IMR-90 (cell line): ENCODE data around the gene CCNK. TPM values are rescaled to one million over a fixed set of nuclear protein-coding genes. Genes with fewer than 3 reads are reported as not detected.

Experiments
- ATAC-seq: fragments of 200-7000 bp; cut with Tn5 transposase; 2 replicates; pipeline ENCODE4 v1.9.1; 2020; ENCODE audit warnings: low read depth, mild to moderate bottlenecking, moderate library complexity
- BruUV-seq: library from RNA; stranded (reverse); fragments of 400-500 nt; replicated peaks from 2 replicates; lab custom pipeline; 2021; lab: Mats Ljungman, UMichigan
- CTCF ChIA-PET: fragments of 300-600 bp; formaldehyde crosslinking; extraction: SDS; loops from one replicate; lab custom pipeline; 2021; ENCODE audit warnings: antibody characterized with exemption; lab: Yijun Ruan, JAX
- POLR2A ChIA-PET: fragments of 300-600 bp; sonication (Branson Sonifier 250); formaldehyde crosslinking; loops from one replicate; lab custom pipeline; 2022; ENCODE audit warnings: antibody characterized with exemption; ENCODE audit not compliant: unreplicated experiment; lab: Charles Lee
- DNase-seq: peaks from one replicate; pipeline ENCODE4 v3.0.0; 2013
- H2AFZ ChIP-seq: replicated peaks from 2 replicates; pipeline ENCODE3; 2013; ENCODE audit warnings: low read length, mild to moderate bottlenecking; ENCODE audit not compliant: poor library complexity
- H2AK5ac ChIP-seq: 2 replicates; pipeline ENCODE4 v1.6.1; 2013; ENCODE audit warnings: low read depth, low read length, inconsistent platforms
- H2AK9ac ChIP-seq: replicated peaks from 2 replicates; pipeline ENCODE3; 2013; ENCODE audit warnings: mild to moderate bottlenecking, low read depth, low read length, moderate library complexity; ENCODE audit not compliant: poor library complexity
- H2BK120ac ChIP-seq: 2 replicates; pipeline ENCODE4 v1.6.1; 2013; ENCODE audit warnings: low read depth, low read length, inconsistent platforms
- H2BK15ac ChIP-seq: 3 replicates; pipeline ENCODE4 v1.6.1; 2013; ENCODE audit warnings: low read depth, low read length, inconsistent platforms
- H2BK20ac ChIP-seq: 2 replicates; pipeline ENCODE4 v1.6.1; 2013; ENCODE audit warnings: low read depth, mild to moderate bottlenecking, inconsistent platforms, low read length, moderate library complexity
- H2BK5ac ChIP-seq: 2 replicates; pipeline ENCODE4 v1.6.1; 2013; ENCODE audit warnings: mild to moderate bottlenecking, low read depth, low read length, inconsistent platforms; ENCODE audit not compliant: poor library complexity, severe bottlenecking
- H3K14ac ChIP-seq: replicated peaks from 2 replicates; pipeline ENCODE4 v1.6.1; 2013; ENCODE audit warnings: low read depth, low read length, inconsistent platforms
- H3K18ac ChIP-seq: 2 replicates; pipeline ENCODE4 v1.6.1; 2013; ENCODE audit warnings: low read depth, low read length, control low read depth
- H3K23ac ChIP-seq: 2 replicates; pipeline ENCODE4 v1.6.1; 2013; ENCODE audit warnings: low read depth, low read length, inconsistent platforms
- H3K27ac ChIP-seq: 2 replicates; pipeline ENCODE4 v1.5.1; 2013; ENCODE audit warnings: mild to moderate bottlenecking, control low read depth, low read length; ENCODE audit not compliant: insufficient read depth
- H3K27me3 ChIP-seq: 2 replicates; pipeline ENCODE4 v1.6.1; 2013; ENCODE audit warnings: low read length; ENCODE audit not compliant: control insufficient read depth, insufficient read depth
- H3K36me3 ChIP-seq: 2 replicates; pipeline ENCODE4 v1.6.1; 2013; ENCODE audit warnings: low read length, mixed read lengths; ENCODE audit not compliant: control insufficient read depth, insufficient read depth
- H3K4ac ChIP-seq: 2 replicates; pipeline ENCODE4 v1.6.1; 2013; ENCODE audit warnings: low read depth, low read length, inconsistent platforms
- H3K4me1 ChIP-seq: 2 replicates; pipeline ENCODE4 v1.6.1; 2013; ENCODE audit warnings: low read length, mixed read lengths; ENCODE audit not compliant: control insufficient read depth, insufficient read depth
- H3K4me2 ChIP-seq: 2 replicates; pipeline ENCODE4 v1.6.1; 2013; ENCODE audit warnings: low read depth, mild to moderate bottlenecking, control low read depth, low read length, moderate library complexity
- H3K4me3 ChIP-seq: 2 replicates; pipeline ENCODE4 v1.5.1; 2013; ENCODE audit warnings: low read depth, mild to moderate bottlenecking, control low read depth, low read length, moderate library complexity; ENCODE audit not compliant: insufficient read depth
- H3K56ac ChIP-seq: 2 replicates; pipeline ENCODE4 v1.6.1; 2013; ENCODE audit warnings: low read length, inconsistent platforms; ENCODE audit not compliant: insufficient read depth; ENCODE audit errors: extremely low read depth
- H3K79me1 ChIP-seq, 2 experiments: 2 replicates each; pipeline ENCODE4 v1.6.1; 2013; ENCODE audit warnings: low read length in 2 of 2, inconsistent platforms in 1 of 2, low read depth in 1 of 2
- H3K9ac ChIP-seq: 2 replicates; pipeline ENCODE4 v1.6.1; 2013; ENCODE audit warnings: low read depth, low read length, control low read depth
- H3K9me1 ChIP-seq: 2 replicates; pipeline ENCODE4 v1.6.1; 2013; ENCODE audit warnings: low read length, inconsistent platforms; ENCODE audit not compliant: insufficient read depth
- H3K9me3 ChIP-seq: 2 replicates; pipeline ENCODE4 v1.6.1; 2013; ENCODE audit warnings: low read length; ENCODE audit not compliant: control insufficient read depth, insufficient read depth
- H4K20me1 ChIP-seq: 2 replicates; pipeline ENCODE4 v1.6.1; 2013; ENCODE audit warnings: low read length, inconsistent platforms; ENCODE audit not compliant: insufficient read depth
- H4K5ac ChIP-seq: 2 replicates; pipeline ENCODE4 v1.6.1; 2013; ENCODE audit warnings: mild to moderate bottlenecking, low read depth, low read length, control low read depth
- H4K8ac ChIP-seq, 2 experiments: 2 replicates each; pipeline ENCODE4 v1.6.1; 2013; ENCODE audit warnings: low read depth in 2 of 2, low read length in 2 of 2, control low read depth in 1 of 2, inconsistent platforms in 1 of 2
- H4K91ac ChIP-seq: 2 replicates; pipeline ENCODE4 v1.6.1; 2013; ENCODE audit warnings: low read depth, low read length, inconsistent platforms; ENCODE audit not compliant: insufficient read depth
- FOS ChIP-seq: fragments of 150-350 bp; IDR thresholded peaks from 2 replicates; pipeline ENCODE4 v1.6.1; 2016; ENCODE audit warnings: low read depth, low read length
- POLR2A ChIP-seq: IDR thresholded peaks from 2 replicates; pipeline ENCODE4 v1.6.1; 2012; ENCODE audit warnings: mild to moderate bottlenecking, low read depth, low read length
- RAD21 ChIP-seq: IDR thresholded peaks from 2 replicates; pipeline ENCODE4 v1.6.1; 2012; ENCODE audit warnings: low read length, improper control_type of control experiment
- RCOR1 ChIP-seq: IDR thresholded peaks from 2 replicates; pipeline ENCODE4 v1.6.1; 2012; ENCODE audit warnings: mild to moderate bottlenecking, low read length, improper control_type of control experiment; ENCODE audit not compliant: insufficient replicate concordance
- SMC3 ChIP-seq: fragments of 150-350 bp; IDR thresholded peaks from 2 replicates; pipeline ENCODE4 v1.6.1; 2016; ENCODE audit warnings: low read depth, mild to moderate bottlenecking, antibody characterized with exemption, low read length, moderate library complexity
- WGBS, 2 experiments: methylation state at CpG; one replicate each; pipeline versions ENCODE4 v1.1.5 to v1.1.7; 2013; ENCODE audit warnings: missing lambda C conversion rate in 2 of 2; ENCODE audit not compliant: insufficient read length in 1 of 2; ENCODE audit errors: extremely low coverage in 2 of 2; 5-methylcytosine and 5-hydroxymethylcytosine counted together
- dilution Hi-C: fragments of 300-500 bp; cut with HindIII; formaldehyde crosslinking; loops from one replicate; pipeline ENCODE4 v1.14.3; 2018; ENCODE audit warnings: low sequenced_read_pairs; ENCODE audit not compliant: unreplicated experiment
- in situ Hi-C: fragments of 300-500 bp; cut with MboI; formaldehyde crosslinking; loops from 3 replicates; pipeline ENCODE4 v1.14.3; 2019; ENCODE audit warnings: low sequenced_read_pairs, inconsistent platforms, mixed read lengths
- intact Hi-C: fragments of 100-400 bp; cut with micrococcal nuclease; formaldehyde crosslinking; loops from 2 replicates; pipeline ENCODE4 v1.10.0; 2022
- polyA plus RNA-seq, 3 experiments: library from polyadenylated mRNA; depleted of rRNA; stranded (reverse); fragments of >200 nt; gene quantifications; 2 replicates each; pipeline ENCODE4 v1.2.3, GENCODE V29; 2012; ENCODE audit warnings: low replicate concordance in 1 of 3
- total RNA-seq: library from RNA; depleted of rRNA; stranded (reverse); fragments of >200 nt; gene quantifications from 2 replicates; pipeline ENCODE4 v1.2.3, GENCODE V29; 2012
- TF ChIP-seq, protein P1 (sequence below): fragments of 150-350 bp; IDR thresholded peaks from 2 replicates; pipeline ENCODE4 v1.6.1; 2016; ENCODE audit warnings: low read depth, mild to moderate bottlenecking, low read length, moderate library complexity, borderline replicate concordance
- TF ChIP-seq, protein P2 (sequence below): fragments of 150-350 bp; IDR thresholded peaks from 2 replicates; pipeline ENCODE4 v1.6.1; 2017; ENCODE audit warnings: mild to moderate bottlenecking, antibody characterized with exemption, low read length, low read depth

Gene CCNK
- total and polyA plus RNA-seq, 2 of the 4 experiments (the other 2 are of a cell fraction), result 18.8 to 38.3 TPM

DNA sequence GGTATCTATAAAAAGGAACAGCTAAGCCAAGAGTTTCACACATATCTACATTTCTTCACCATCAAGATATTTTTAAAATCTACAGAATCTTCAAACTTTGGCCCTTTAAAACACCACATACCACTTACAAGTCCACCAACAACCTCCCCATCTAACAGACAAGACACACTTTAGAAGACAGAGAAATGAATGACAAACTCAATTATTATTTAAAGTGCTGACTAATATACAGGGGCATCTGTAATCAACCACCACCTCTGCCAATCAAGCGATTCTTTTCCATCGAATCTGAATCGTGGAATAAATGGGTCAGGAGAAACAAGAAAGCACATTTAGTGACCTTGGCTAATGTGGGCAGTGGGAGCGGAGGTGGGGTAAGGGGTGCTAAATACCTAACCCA lies 8.3 kb upstream of the CCNK start:
- WGBS, 2 experiments, result no CpG with 5 or more reads among the region's 4 CpGs
- POLR2A ChIA-PET, result no interaction called here
- Histone ChIP-seq H2BK20ac (no peak overlapping the region), H3K79me1 (peaks cover 40 to 78% of the 10 kb centered on the region in 2 experiments), H3K18ac (no peak overlapping the region), H3K27ac (no peak overlapping the region), H3K27me3 (no peaks in the 10 kb centered on the region), H3K9me3 (no peaks in the 10 kb centered on the region), H3K4me2 (no peak overlapping the region), H2AK5ac (no peak overlapping the region), H2AK9ac (no peak overlapping the region), H4K20me1 (peaks cover 55% of the 10 kb centered on the region), H2AFZ (no peak overlapping the region), H2BK15ac (no peak overlapping the region), H3K4me1 (peaks cover 7% of the 10 kb centered on the region), H4K8ac (no peak overlapping the region), H4K5ac (no peak overlapping the region), H2BK120ac (no peak overlapping the region), H3K4me3 (no peak overlapping the region), H3K36me3 (no peaks in the 10 kb centered on the region), H4K91ac (no peak overlapping the region), H3K9ac (no peak overlapping the region), H3K23ac (no peak overlapping the region), H3K4ac (no peak overlapping the region), H3K14ac (no peak overlapping the region; the same call in 1 of the 2 replicates), H3K56ac (no peak overlapping the region), H3K9me1 (peaks cover 28% of the 10 kb centered on the region), H2BK5ac (no peak overlapping the region)
- TF ChIP-seq SMC3, result no peak
- TF ChIP-seq, protein P1, sequence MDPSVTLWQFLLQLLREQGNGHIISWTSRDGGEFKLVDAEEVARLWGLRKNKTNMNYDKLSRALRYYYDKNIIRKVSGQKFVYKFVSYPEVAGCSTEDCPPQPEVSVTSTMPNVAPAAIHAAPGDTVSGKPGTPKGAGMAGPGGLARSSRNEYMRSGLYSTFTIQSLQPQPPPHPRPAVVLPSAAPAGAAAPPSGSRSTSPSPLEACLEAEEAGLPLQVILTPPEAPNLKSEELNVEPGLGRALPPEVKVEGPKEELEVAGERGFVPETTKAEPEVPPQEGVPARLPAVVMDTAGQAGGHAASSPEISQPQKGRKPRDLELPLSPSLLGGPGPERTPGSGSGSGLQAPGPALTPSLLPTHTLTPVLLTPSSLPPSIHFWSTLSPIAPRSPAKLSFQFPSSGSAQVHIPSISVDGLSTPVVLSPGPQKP, result no peak
- TF ChIP-seq POLR2A, result no peak
- no peak for TF ChIP-seq FOS
- TF ChIP-seq RAD21, result no peak
- TF ChIP-seq, protein P2, sequence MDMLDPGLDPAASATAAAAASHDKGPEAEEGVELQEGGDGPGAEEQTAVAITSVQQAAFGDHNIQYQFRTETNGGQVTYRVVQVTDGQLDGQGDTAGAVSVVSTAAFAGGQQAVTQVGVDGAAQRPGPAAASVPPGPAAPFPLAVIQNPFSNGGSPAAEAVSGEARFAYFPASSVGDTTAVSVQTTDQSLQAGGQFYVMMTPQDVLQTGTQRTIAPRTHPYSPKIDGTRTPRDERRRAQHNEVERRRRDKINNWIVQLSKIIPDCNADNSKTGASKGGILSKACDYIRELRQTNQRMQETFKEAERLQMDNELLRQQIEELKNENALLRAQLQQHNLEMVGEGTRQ, result no peak
- no peak for TF ChIP-seq RCOR1
- CTCF ChIA-PET, result no interaction called here
- in situ Hi-C loops, result no loop called here
- BruUV-seq, result no TSS peak
- ATAC-seq, result no peak
- no peak for DNase-seq
- intact Hi-C loops, result no loop called here
- dilution Hi-C loops, result no loop called here
